Measurements from ENCODE around the gene LILRB4. TPM values are rescaled to one million over a fixed set of nuclear protein-coding genes. Genes with fewer than 3 reads are reported as not detected.

Gene LILRB4
- total and polyA plus RNA-seq, 9 of the 15 experiments (the other 6 are each of a cell fraction or from before 2014, with no cell fraction given): not detected

DNA sequence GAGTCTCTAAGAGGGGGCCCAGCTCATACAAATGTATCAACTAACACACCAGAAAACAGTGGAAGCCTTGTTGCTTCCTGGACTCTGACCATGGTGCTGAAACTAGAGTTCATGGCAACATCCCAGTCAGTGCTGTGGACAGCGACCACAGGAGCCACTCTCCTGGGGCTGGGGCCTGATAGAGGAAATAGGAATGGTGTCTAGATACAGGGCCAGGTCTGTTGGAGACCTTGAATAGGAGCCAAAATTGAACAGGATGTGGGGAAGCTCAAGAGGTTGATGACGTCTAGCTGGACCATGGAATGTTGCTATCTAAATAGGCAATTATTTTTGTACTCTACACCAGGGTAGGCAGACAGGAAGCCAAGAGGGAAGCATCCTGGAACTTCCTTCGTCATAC, 21.7 kb downstream of the LILRB4 start (continued):
- TF ChIP-seq ETV1 (tag; conservative IDR thresholded peaks at IDR 0.05; ENCODE audit: low read depth): peak; percentile 37; the same call in 1 of the 2 replicates
- TF ChIP-seq NFE2 (IDR thresholded peaks at IDR 0.05; ENCODE audit: low read depth): no peak
- no peak for TF ChIP-seq MEF2A (IDR thresholded peaks at IDR 0.05; ENCODE audit: control insufficient read depth, low read depth, low read length)
- peak in 1 of 3 experiments; percentile 13 for TF ChIP-seq YY1 (IDR thresholded peaks at IDR 0.05; ENCODE audit: borderline replicate concordance in 1 of 3, control insufficient read depth in 1 of 3, extremely low read depth in 1 of 3, insufficient read depth in 3 of 3, insufficient read length in 1 of 3, insufficient replicate concordance in 2 of 3, low read depth in 1 of 3, low read length in 2 of 3)
- peak in 1 of 2 experiments; percentile 65; a peak in 1 of 3 replicates for TF ChIP-seq CBX3 (IDR thresholded peaks at IDR 0.05; ENCODE audit: borderline replicate concordance in 1 of 2, low read length in 2 of 2)
- TF ChIP-seq, protein P1, sequence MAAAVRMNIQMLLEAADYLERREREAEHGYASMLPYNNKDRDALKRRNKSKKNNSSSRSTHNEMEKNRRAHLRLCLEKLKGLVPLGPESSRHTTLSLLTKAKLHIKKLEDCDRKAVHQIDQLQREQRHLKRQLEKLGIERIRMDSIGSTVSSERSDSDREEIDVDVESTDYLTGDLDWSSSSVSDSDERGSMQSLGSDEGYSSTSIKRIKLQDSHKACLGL (CRISPR knock-in tag; IDR thresholded peaks at IDR 0.05; ENCODE audit: borderline replicate concordance, poor library complexity, severe bottlenecking): no peak
- TF ChIP-seq TOE1 (IDR thresholded peaks at IDR 0.05; ENCODE audit: borderline replicate concordance): no peak
- TF ChIP-seq TOE1 (CRISPR knock-in tag; IDR thresholded peaks at IDR 0.05; ENCODE audit: borderline replicate concordance, low read depth): no peak
- no peak for TF ChIP-seq GATA2 (CRISPR knock-in tag; IDR thresholded peaks at IDR 0.05)
- peak; percentile 78 to 97; a peak in 3 of 4 replicates for TF ChIP-seq SIN3A (IDR thresholded peaks at IDR 0.05; ENCODE audit: borderline replicate concordance in 2 of 2, control insufficient read depth in 1 of 2, low read depth in 2 of 2, low read length in 2 of 2)
- TF ChIP-seq CSDE1 (IDR thresholded peaks at IDR 0.05): no peak
- no peak for TF ChIP-seq RBM15 (IDR thresholded peaks at IDR 0.05; ENCODE audit: insufficient read depth, low read length)
- TF ChIP-seq NR2F6 (CRISPR knock-in tag; IDR thresholded peaks at IDR 0.05): no peak
- no peak for TF ChIP-seq EP400 (IDR thresholded peaks at IDR 0.05)
- TF ChIP-seq CTBP1 (IDR thresholded peaks at IDR 0.05; ENCODE audit: borderline replicate concordance): no peak
- no peak for TF ChIP-seq NELFE (IDR thresholded peaks at IDR 0.05; ENCODE audit: insufficient read depth, insufficient read length)
- TF ChIP-seq DMBX1 (CRISPR knock-in tag; IDR thresholded peaks at IDR 0.05; ENCODE audit: borderline replicate concordance): peak; percentile 94
- 0 out of 2 replicates have a peak, but pooled peaks have one; percentile 18 for TF ChIP-seq GABPA (tag; conservative IDR thresholded peaks at IDR 0.05; ENCODE audit: low read depth)
- no peak for TF ChIP-seq POLR2B (IDR thresholded peaks at IDR 0.05; ENCODE audit: low read depth, partially characterized antibody)
- TF ChIP-seq, protein P2, sequence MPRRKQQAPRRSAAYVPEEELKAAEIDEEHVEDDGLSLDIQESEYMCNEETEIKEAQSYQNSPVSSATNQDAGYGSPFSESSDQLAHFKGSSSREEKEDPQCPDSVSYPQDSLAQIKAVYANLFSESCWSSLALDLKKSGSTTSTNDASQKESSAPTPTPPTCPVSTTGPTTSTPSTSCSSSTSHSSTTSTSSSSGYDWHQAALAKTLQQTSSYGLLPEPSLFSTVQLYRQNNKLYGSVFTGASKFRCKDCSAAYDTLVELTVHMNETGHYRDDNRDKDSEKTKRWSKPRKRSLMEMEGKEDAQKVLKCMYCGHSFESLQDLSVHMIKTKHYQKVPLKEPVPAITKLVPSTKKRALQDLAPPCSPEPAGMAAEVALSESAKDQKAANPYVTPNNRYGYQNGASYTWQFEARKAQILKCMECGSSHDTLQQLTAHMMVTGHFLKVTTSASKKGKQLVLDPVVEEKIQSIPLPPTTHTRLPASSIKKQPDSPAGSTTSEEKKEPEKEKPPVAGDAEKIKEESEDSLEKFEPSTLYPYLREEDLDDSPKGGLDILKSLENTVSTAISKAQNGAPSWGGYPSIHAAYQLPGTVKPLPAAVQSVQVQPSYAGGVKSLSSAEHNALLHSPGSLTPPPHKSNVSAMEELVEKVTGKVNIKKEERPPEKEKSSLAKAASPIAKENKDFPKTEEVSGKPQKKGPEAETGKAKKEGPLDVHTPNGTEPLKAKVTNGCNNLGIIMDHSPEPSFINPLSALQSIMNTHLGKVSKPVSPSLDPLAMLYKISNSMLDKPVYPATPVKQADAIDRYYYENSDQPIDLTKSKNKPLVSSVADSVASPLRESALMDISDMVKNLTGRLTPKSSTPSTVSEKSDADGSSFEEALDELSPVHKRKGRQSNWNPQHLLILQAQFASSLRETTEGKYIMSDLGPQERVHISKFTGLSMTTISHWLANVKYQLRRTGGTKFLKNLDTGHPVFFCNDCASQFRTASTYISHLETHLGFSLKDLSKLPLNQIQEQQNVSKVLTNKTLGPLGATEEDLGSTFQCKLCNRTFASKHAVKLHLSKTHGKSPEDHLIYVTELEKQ (CRISPR knock-in tag; IDR thresholded peaks at IDR 0.05): no peak
- TF ChIP-seq, protein P3, sequence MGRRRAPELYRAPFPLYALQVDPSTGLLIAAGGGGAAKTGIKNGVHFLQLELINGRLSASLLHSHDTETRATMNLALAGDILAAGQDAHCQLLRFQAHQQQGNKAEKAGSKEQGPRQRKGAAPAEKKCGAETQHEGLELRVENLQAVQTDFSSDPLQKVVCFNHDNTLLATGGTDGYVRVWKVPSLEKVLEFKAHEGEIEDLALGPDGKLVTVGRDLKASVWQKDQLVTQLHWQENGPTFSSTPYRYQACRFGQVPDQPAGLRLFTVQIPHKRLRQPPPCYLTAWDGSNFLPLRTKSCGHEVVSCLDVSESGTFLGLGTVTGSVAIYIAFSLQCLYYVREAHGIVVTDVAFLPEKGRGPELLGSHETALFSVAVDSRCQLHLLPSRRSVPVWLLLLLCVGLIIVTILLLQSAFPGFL (CRISPR knock-in tag; IDR thresholded peaks at IDR 0.05): no peak
- TF ChIP-seq SMAD4 (CRISPR knock-in tag; conservative IDR thresholded peaks at IDR 0.05): peak; percentile 58

Data from K562 (cell line).